Lung (tissue), 13 donors: Measurements from ENCODE around the gene TIGD2. TPM values are rescaled to one million over a fixed set of nuclear protein-coding genes. Genes with fewer than 3 reads are reported as not detected.

Source experiments
- ATAC-seq: fragments of 200-7000 bp; cut with Tn5 transposase; one replicate; pipeline ENCODE4 v1.9.1; 2020; ENCODE audit warnings: moderate number of reproducible peaks; ENCODE audit not compliant: insufficient read depth, low FRiP score
- DNase-seq, 3 donors: peaks; one replicate each; pipeline ENCODE4 v3.0.0-alpha.2; 2013 to 2017
- H3K27ac ChIP-seq, 2 donors: one replicate each; pipeline ENCODE4 v1.5.1; 2013; ENCODE audit warnings: mild to moderate bottlenecking in 2 of 2, moderate library complexity in 2 of 2, control low read depth in 1 of 2, inconsistent platforms in 1 of 2, low read depth in 1 of 2, low read length in 1 of 2
- H3K27me3 ChIP-seq, 3 donors: one replicate each; pipeline ENCODE4 v1.5.1; 2013; ENCODE audit warnings: low read length in 2 of 3; ENCODE audit not compliant: control insufficient read depth in 3 of 3, insufficient read depth in 3 of 3
- H3K36me3 ChIP-seq, 4 donors: one replicate each; pipeline ENCODE4 v1.5.1; 2013; ENCODE audit warnings: low read length in 4 of 4, mild to moderate bottlenecking in 1 of 4, moderate library complexity in 1 of 4; ENCODE audit not compliant: control insufficient read depth in 4 of 4, insufficient read depth in 4 of 4
- H3K4me1 ChIP-seq, 5 donors: one replicate each; pipeline ENCODE4 v1.5.1; 2013; ENCODE audit warnings: low read length in 5 of 5, mild to moderate bottlenecking in 2 of 5, moderate library complexity in 1 of 5; ENCODE audit not compliant: control insufficient read depth in 5 of 5, insufficient read depth in 5 of 5
- H3K4me3 ChIP-seq: one replicate; pipeline ENCODE4 v1.5.1; 2013; ENCODE audit warnings: mild to moderate bottlenecking, control low read depth, moderate library complexity
- H3K9ac ChIP-seq, 2 donors: one replicate each; pipeline ENCODE4 v1.5.1; 2013; ENCODE audit warnings: low read length in 2 of 2, control low read depth in 1 of 2; ENCODE audit not compliant: insufficient read depth in 1 of 2
- H3K9me3 ChIP-seq, 4 donors: one replicate each; pipeline ENCODE4 v1.5.1; 2013; ENCODE audit warnings: low read length in 3 of 4, mild to moderate bottlenecking in 1 of 4, moderate library complexity in 1 of 4; ENCODE audit not compliant: control insufficient read depth in 4 of 4, insufficient read depth in 3 of 4
- CTCF ChIP-seq: IDR thresholded peaks from 2 replicates; pipeline ENCODE4 v1.5.1; 2012; ENCODE audit warnings: mild to moderate bottlenecking; ENCODE audit errors: control extremely low read depth, extremely low read depth
- WGBS, 2 donors: extraction: QIAGEN DNeasy Blood & Tissue Kit; methylation state at CpG; one replicate each; pipeline ENCODE4 v1.1.7; 2013; 5-methylcytosine and 5-hydroxymethylcytosine counted together
- polyA plus RNA-seq, 2 donors: library from polyadenylated mRNA; stranded (reverse); fragments of 200-250 nt; gene quantifications; one replicate each; pipeline ENCODE4 v1.2.1, GENCODE V29; 2013
- small RNA-seq: library from RNA; depleted of rRNA; stranded (forward); fragments of <200 nt; gene quantifications from one replicate; pipeline ENCODE3, GENCODE V24; 2014; ENCODE audit warnings: low replicate concordance
- total RNA-seq, 2 donors: library from RNA; depleted of rRNA in 1 of 2; stranded (reverse); fragments of >200 nt in 1 of 2; gene quantifications; one replicate each; pipeline ENCODE4 v1.2.1, GENCODE V29; 2014 to 2021
- donor health status: control.
- donor health status: control.
- donor health status: Bipolar disorder and iron deficiency.
- donor health status: healthy.
- donor health status: DM: yes; HTN: yes; CAD: no.

The TIGD2 gene
- total and polyA plus RNA-seq, 4 donors: 2.5 to 8.3 (median 4.4) TPM

GRCh38 chr4:89164400-89164799 lies 53.1 kb downstream of the TIGD2 start:
- Histone ChIP-seq H3K27ac (no peak overlapping the region), H3K9me3 (no peaks in the 10 kb centered on the region), H3K36me3 (no peaks in the 10 kb centered on the region), H3K4me3 (no peak overlapping the region), H3K4me1 (no peaks in the 10 kb centered on the region), H3K27me3 (peaks cover 0 to 3% (median 0%) of the 10 kb centered on the region in 3 donors), H3K9ac (no peak overlapping the region)
- TF ChIP-seq CTCF: no peak
- ATAC-seq (no peak), DNase-seq (peak in 1 of 3 donors; percentile 11)
- WGBS, 2 donors: 44 to 64% methylated on average over 2 of the region's 2 CpGs

Small RNA genes within 50 kb of the gene (small RNA-seq; reads per million reads assigned to genes)
- not detected for gene RNU6-907P

Other genes with a start within 250 kb of the TIGD2 start
- gene FAM13A, start 54.3 kb upstream of the TIGD2 start, total RNA-seq: 100 to 1,000 TPM in 1 of 2 donors, 10 to 100 TPM in 1; 47.5 to 122 TPM
- 10 to 100 TPM in 1 of 2 donors, 1 to 10 TPM in 1; 9.2 to 11.2 TPM for gene FAM13A, start 54.3 kb upstream of the TIGD2 start, polyA plus RNA-seq
- gene GPRIN3, start 196.3 kb downstream of the TIGD2 start, total RNA-seq: 10 to 100 TPM in 1 of 2 donors, 1 to 10 TPM in 1; 5.4 to 14.4 TPM
- 1 to 10 TPM; 1.6 to 3.2 TPM for gene GPRIN3, start 196.3 kb downstream of the TIGD2 start, polyA plus RNA-seq